Activated naive CD4-positive, alpha-beta T cell treated with anti-CD3 and anti-CD28 coated beads, Interleukin-2, amount 50 U/mL, for 24 hours (primary cell): ENCODE data around the gene ACOT4.
A peak's percentile ranks its signal among the peaks of the same experiment; 100 is the strongest.
"Not testable (repeated sequence)": the region's sequence is repeated elsewhere in the genome, so short reads cannot be mapped to it uniquely, and the experiment has no call there.

Source experiments
- H3K27ac Mint-ChIP-seq: one replicate; pipeline ENCODE4 v1.8.0; 2021; ENCODE audit warnings: mild to moderate bottlenecking, mixed read lengths
- H3K27me3 Mint-ChIP-seq: one replicate; pipeline ENCODE4 v1.8.0; 2021; ENCODE audit warnings: mixed read lengths
- H3K36me3 Mint-ChIP-seq: one replicate; pipeline ENCODE4 v1.8.0; 2021; ENCODE audit warnings: mixed read lengths
- H3K4me1 Mint-ChIP-seq: one replicate; pipeline ENCODE4 v1.8.0; 2021; ENCODE audit warnings: mixed read lengths
- H3K4me3 Mint-ChIP-seq: one replicate; pipeline ENCODE4 v1.8.0; 2021; ENCODE audit warnings: mild to moderate bottlenecking, mixed read lengths
- H3K9me3 Mint-ChIP-seq: one replicate; pipeline ENCODE4 v1.8.0; 2021; ENCODE audit warnings: mixed read lengths

The ACOT4 gene

GRCh38 chr14:73569185-73569958 is 22.3 kb upstream of the ACOT4 start, which contains the start of gene ACOT2:
ACOT2 (plus strand) TSS chr14:73569213; CDS start chr14:73569241, 28 bp downstream.
- Mint-ChIP-seq H3K4me1 (peaks cover 44% of the 10 kb centered on the region), H3K4me3 (peak within 1 kb of the TSS; percentile 99), H3K27ac (peak within 1 kb of the TSS; percentile 97), H3K36me3 (peaks cover 22% of the 10 kb centered on the region)
- H3K9me3 Mint-ChIP-seq, H3K27me3 Mint-ChIP-seq: not testable (repeated sequence)

DNA sequence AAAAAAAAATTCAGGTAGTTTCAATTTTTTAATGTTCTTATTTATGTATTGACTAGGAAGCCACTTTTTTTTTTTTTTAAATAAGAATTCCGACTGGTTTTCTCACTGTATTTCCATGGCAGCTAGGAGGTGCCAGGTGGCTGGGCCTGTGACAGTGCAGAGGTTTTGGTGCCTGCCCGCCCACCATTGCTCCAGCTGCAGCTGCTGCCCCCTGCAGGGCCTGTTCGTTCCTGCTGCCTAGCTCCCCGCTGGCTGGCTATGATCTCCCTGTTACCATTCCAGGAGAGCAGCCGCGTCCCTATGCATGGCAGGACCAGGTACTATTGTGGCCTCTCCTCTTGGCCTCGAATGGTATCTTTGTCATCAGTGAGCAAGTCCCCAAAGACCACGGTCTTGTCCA is 20.8 kb upstream of the ACOT4 start:
- Mint-ChIP-seq H3K4me3 (peak overlapping the region; percentile 62), H3K36me3 (peaks cover 15% of the 10 kb centered on the region), H3K4me1 (peaks cover 31% of the 10 kb centered on the region)
- H3K27ac Mint-ChIP-seq, H3K27me3 Mint-ChIP-seq, H3K9me3 Mint-ChIP-seq: not testable (repeated sequence)

- not testable (repeated sequence) for H3K9me3 Mint-ChIP-seq, H3K27me3 Mint-ChIP-seq, H3K36me3 Mint-ChIP-seq, H3K4me3 Mint-ChIP-seq, H3K27ac Mint-ChIP-seq
- H3K4me1 Mint-ChIP-seq: peaks cover 15% of the 10 kb centered on the region
Observed at GRCh38 chr14:73573034-73573433, 18.6 kb upstream of the ACOT4 start.

GRCh38 chr14:73573740-73574139 is 17.9 kb upstream of the ACOT4 start:
- not testable (repeated sequence) for H3K27ac Mint-ChIP-seq, H3K4me3 Mint-ChIP-seq, H3K9me3 Mint-ChIP-seq

GRCh38 chr14:73574251-73574650 is 17.4 kb upstream of the ACOT4 start:
- H3K27me3 Mint-ChIP-seq, H3K36me3 Mint-ChIP-seq, H3K4me3 Mint-ChIP-seq, H3K27ac Mint-ChIP-seq, H3K9me3 Mint-ChIP-seq, H3K4me1 Mint-ChIP-seq: not testable (repeated sequence)

More at GRCh38 chr14:73573740-73574139, 17.9 kb upstream of the ACOT4 start:
- not testable (repeated sequence) for H3K4me1 Mint-ChIP-seq, H3K27me3 Mint-ChIP-seq, H3K36me3 Mint-ChIP-seq

GRCh38 chr14:73576391-73576790 is 15.3 kb upstream of the ACOT4 start:
- Mint-ChIP-seq H3K27me3 (no peaks in the 10 kb centered on the region), H3K36me3 (peaks cover 7% of the 10 kb centered on the region), H3K4me3 (no peak overlapping the region), H3K27ac (no peak overlapping the region), H3K4me1 (no peaks in the 10 kb centered on the region), H3K9me3 (no peaks in the 10 kb centered on the region)

DNA sequence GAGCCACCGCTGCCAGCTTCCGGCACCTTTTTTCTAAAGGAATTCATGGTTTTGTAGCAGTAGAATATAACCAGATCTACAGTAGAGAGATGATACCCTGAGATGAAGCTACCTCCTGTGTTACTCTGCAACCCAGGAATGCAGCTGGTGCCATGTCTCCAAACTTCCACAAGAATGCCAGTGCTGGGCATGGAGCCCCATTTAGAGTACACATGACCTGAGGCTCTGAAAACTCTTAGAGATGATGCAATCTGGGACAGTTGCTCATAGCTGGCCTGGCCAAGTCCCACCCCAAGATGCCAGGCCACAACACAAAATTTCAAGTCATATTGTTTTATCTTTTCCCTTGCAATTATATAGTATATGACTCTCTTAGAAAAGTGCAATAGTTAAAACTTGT is 14.5 kb upstream of the ACOT4 start:
- H3K4me3 Mint-ChIP-seq, H3K27ac Mint-ChIP-seq, H3K36me3 Mint-ChIP-seq, H3K9me3 Mint-ChIP-seq, H3K4me1 Mint-ChIP-seq, H3K27me3 Mint-ChIP-seq: not testable (repeated sequence)

DNA sequence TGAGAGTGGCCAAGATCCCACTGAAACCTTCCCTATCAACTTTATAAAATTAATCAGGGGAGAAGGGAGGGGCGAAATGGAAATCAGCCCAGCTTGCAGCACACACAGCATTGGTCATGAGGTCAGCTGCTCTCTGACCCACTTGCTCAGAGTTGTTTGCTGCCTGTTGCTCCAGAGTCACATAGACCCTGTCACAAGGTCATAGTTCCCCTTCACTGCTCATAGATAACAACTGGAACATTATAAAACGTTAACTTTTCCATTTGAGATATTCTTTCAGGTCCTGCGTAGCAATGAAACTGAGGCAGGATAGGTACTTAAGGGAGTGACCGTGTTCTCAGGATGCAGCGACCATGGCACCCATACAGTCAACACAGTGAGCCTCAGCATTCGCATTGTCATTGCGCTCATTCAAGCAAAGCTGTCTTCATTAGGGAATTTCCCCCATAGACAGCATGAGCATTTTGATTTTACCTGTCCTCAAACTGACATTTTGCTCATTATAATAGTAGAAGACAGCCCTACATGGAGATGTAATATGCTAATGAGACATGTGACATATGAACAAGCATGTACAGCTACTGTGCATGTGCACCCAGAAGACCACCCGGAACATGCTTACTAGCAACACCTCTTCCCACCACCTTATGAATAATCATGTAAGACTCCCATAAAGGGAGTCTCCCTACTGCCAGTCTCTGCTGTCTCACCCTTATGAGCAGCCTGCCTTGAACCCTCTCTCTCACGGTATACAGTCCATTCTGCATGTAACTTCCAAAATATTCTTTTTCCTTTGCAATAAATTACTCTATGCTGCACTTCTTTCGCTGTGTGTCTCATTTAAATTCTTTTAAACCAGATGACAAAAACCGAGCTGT is 9.3 kb upstream of the ACOT4 start:
- H3K9me3 Mint-ChIP-seq, H3K4me1 Mint-ChIP-seq, H3K36me3 Mint-ChIP-seq, H3K27ac Mint-ChIP-seq, H3K27me3 Mint-ChIP-seq, H3K4me3 Mint-ChIP-seq: not testable (repeated sequence)

DNA sequence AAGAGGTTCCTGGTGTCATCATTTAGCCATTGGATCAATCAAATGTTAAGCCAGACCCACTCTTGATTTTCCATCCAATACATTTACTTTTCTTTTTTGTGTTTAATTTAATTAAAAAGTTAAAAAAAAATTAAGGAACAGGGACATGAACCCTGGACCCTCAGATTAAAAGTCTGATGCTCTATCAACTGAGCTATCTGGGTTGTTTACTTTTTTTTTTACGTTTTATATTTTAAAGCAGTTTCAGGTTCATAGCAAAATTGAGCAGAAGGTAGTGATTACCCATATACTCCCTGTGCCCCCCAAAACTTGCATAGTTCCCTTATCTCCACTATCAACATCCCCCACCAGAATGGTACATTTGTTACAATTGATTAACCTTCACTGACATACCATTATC is 3.0 kb upstream of the ACOT4 start:
- Mint-ChIP-seq H3K4me1 (peaks cover 5% of the 10 kb centered on the region), H3K4me3 (no peak overlapping the region), H3K27me3 (no peaks in the 10 kb centered on the region), H3K9me3 (no peaks in the 10 kb centered on the region), H3K36me3 (no peaks in the 10 kb centered on the region), H3K27ac (no peak overlapping the region)

GRCh38 chr14:73589116-73589515 is 2.6 kb upstream of the ACOT4 start:
- H3K9me3 Mint-ChIP-seq: no peaks in the 10 kb centered on the region
- H3K4me3 Mint-ChIP-seq: no peak overlapping the region
- no peaks in the 10 kb centered on the region for H3K36me3 Mint-ChIP-seq
- H3K27me3 Mint-ChIP-seq: no peaks in the 10 kb centered on the region
- no peak overlapping the region for H3K27ac Mint-ChIP-seq
- peaks cover 5% of the 10 kb centered on the region for H3K4me1 Mint-ChIP-seq

DNA sequence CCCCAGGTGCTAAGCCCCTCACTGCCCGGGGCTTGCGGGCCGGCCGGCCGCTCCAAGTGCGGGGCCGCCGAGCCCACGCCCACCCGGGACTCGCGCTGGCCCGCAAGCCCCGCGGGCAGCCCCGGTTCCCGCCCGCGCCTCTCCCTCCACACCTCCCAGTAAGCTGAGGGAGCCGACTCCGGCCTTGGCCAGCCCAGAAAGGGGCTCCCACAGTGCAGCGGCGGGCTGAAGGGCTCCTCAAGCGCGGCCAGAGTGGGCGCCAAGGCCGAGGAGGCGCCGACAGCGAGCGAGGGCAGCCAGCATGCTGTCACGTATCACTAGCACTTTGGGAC is 1.0 kb upstream of the ACOT4 start:
- not testable (repeated sequence) for H3K27ac Mint-ChIP-seq, H3K36me3 Mint-ChIP-seq, H3K4me3 Mint-ChIP-seq, H3K4me1 Mint-ChIP-seq, H3K27me3 Mint-ChIP-seq, H3K9me3 Mint-ChIP-seq

DNA sequence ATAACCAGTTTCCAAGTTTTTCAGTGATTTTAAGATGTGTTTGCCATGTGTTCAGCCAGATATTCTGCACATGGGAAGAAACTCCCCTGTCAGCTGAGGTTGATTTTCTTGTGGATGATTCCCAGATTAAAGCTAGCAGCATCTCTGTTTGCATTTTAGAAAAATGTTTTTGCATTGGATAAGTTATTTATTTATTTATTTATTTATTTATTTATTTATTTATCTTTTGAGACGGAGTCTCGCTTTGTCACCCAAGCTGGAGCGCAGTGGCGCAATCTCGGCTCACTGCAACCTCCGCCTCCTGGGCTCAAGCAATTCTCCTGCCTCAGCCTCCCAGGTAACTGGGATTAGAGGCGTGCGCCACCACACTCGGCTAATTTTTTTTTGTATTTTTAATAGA is 2.8 kb downstream of the ACOT4 start:
- Mint-ChIP-seq H3K4me3 (no peak overlapping the region), H3K27me3 (no peaks in the 10 kb centered on the region), H3K9me3 (no peaks in the 10 kb centered on the region), H3K4me1 (peaks cover 5% of the 10 kb centered on the region), H3K27ac (peak overlapping the region; percentile 30), H3K36me3 (no peaks in the 10 kb centered on the region)

- H3K9me3 Mint-ChIP-seq: no peaks in the 10 kb centered on the region
- no peaks in the 10 kb centered on the region for H3K36me3 Mint-ChIP-seq
- H3K4me3 Mint-ChIP-seq: no peak overlapping the region
- H3K27ac Mint-ChIP-seq: no peak overlapping the region
- H3K27me3 Mint-ChIP-seq: no peaks in the 10 kb centered on the region
- no peaks in the 10 kb centered on the region for H3K4me1 Mint-ChIP-seq
Observed at GRCh38 chr14:73599499-73599898, 7.8 kb downstream of the ACOT4 start.

- Mint-ChIP-seq H3K36me3 (no peaks in the 10 kb centered on the region), H3K4me3 (no peak overlapping the region), H3K9me3 (no peaks in the 10 kb centered on the region), H3K27ac (no peak overlapping the region), H3K27me3 (no peaks in the 10 kb centered on the region), H3K4me1 (no peaks in the 10 kb centered on the region)
Observed at GRCh38 chr14:73602994-73603393, 11.3 kb downstream of the ACOT4 start.

- H3K4me3 Mint-ChIP-seq: no peak overlapping the region
- no peaks in the 10 kb centered on the region for H3K27me3 Mint-ChIP-seq
- no peak overlapping the region for H3K27ac Mint-ChIP-seq
- H3K4me1 Mint-ChIP-seq: no peaks in the 10 kb centered on the region
- H3K36me3 Mint-ChIP-seq: no peaks in the 10 kb centered on the region
- no peaks in the 10 kb centered on the region for H3K9me3 Mint-ChIP-seq
Observed at GRCh38 chr14:73606271-73606670, 14.6 kb downstream of the ACOT4 start.

DNA sequence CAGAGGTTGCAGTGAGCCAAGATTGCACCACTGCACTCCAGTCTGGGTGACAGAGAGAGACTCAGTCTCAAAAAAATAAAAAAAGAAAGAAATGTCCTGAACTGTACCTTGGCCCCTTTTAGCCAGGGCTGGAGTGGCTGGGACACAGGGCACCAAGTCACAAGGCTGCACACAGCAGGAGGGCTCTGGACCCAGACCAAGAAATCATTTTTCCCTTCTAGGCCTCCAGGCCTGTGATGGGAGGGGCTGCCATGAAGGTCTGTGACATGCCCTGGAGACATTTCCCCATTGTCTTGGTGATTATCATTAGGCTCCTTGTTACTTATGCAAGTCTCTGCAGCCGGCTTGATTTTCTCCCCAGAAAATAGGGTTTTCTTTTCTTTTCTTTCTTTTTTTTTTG is 15.6 kb downstream of the ACOT4 start:
- no peak overlapping the region for H3K4me3 Mint-ChIP-seq
- H3K27ac Mint-ChIP-seq: no peak overlapping the region
- H3K4me1 Mint-ChIP-seq: no peaks in the 10 kb centered on the region
- H3K36me3 Mint-ChIP-seq: no peaks in the 10 kb centered on the region
- H3K27me3 Mint-ChIP-seq: no peaks in the 10 kb centered on the region
- H3K9me3 Mint-ChIP-seq: no peaks in the 10 kb centered on the region
